Liver (tissue), 3 donors: ENCODE data around the gene HOXB4.

ENCODE experiments used
- FOXA1 ChIP-seq: IDR thresholded peaks from 2 replicates; pipeline ENCODE4 v1.6.1; 2016; ENCODE audit warnings: antibody characterized with exemption
- FOXA2 ChIP-seq: IDR thresholded peaks from 2 replicates; pipeline ENCODE4 v1.6.1; 2016; ENCODE audit warnings: antibody characterized with exemption
- HNF4G ChIP-seq: IDR thresholded peaks from 2 replicates; pipeline ENCODE4 v1.6.1; 2016; ENCODE audit warnings: antibody characterized with exemption
- SP1 ChIP-seq: IDR thresholded peaks from 2 replicates; pipeline ENCODE4 v1.6.1; 2018; ENCODE audit warnings: antibody characterized with exemption, mild to moderate bottlenecking
- TAF1 ChIP-seq: conservative IDR thresholded peaks from 2 replicates; pipeline ENCODE4 v1.6.1; 2016; ENCODE audit warnings: antibody characterized with exemption, mild to moderate bottlenecking
- YY1 ChIP-seq: IDR thresholded peaks from 2 replicates; pipeline ENCODE4 v1.6.1; 2016; ENCODE audit warnings: antibody characterized with exemption, mild to moderate bottlenecking
- TF ChIP-seq, protein P1 (sequence below): fragments of 150-350 bp; IDR thresholded peaks from 2 replicates; pipeline ENCODE4 v1.5.1; 2017; ENCODE audit warnings: improper control_type of control experiment, low read depth, low read length; ENCODE audit not compliant: missing input control
- TF ChIP-seq, protein P2 (sequence below): IDR thresholded peaks from 2 replicates; pipeline ENCODE4 v1.6.1; 2016; ENCODE audit warnings: antibody characterized with exemption
- TF ChIP-seq, protein P3 (sequence below): IDR thresholded peaks from 2 replicates; pipeline ENCODE4 v1.6.1; 2016; ENCODE audit warnings: antibody characterized with exemption, mild to moderate bottlenecking
- TF ChIP-seq, protein P4 (sequence below): IDR thresholded peaks from 2 replicates; pipeline ENCODE4 v1.6.1; 2016; ENCODE audit warnings: antibody characterized with exemption
- donor health status: healthy.
- donor health status: healthy.

DNA sequence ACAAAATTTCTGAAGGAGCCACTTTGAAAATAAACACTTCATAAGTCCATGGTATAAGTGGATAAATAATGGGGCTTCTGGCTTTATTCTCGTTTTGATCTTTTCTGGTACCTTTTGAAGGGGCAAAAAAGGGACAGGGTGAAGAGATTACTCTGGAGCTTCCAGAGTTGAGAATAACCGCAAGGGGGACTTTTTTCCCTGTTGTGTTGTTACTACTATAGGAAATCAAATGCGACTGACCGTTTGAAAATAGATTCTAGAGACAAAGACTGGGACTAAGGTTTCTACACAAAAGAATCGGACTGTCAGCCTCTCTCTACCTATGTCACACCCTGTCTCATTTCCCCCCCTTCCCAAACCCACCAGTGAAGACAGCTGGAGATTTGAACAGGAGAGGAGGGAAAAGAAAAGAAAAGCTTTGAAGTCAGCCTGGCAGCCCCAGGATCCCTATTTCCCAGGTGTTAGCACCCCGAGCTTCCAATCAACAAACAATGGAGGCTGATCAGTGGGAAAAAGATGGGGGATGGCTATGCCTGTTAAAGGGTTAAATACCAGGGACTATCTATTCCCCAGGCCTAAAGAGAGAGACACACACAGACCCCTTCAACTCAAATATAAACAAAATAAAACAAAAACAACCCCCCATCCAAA lies 8.4 kb downstream of the HOXB4 start:
- no peak for TF ChIP-seq FOXA1
- TF ChIP-seq, protein P1, sequence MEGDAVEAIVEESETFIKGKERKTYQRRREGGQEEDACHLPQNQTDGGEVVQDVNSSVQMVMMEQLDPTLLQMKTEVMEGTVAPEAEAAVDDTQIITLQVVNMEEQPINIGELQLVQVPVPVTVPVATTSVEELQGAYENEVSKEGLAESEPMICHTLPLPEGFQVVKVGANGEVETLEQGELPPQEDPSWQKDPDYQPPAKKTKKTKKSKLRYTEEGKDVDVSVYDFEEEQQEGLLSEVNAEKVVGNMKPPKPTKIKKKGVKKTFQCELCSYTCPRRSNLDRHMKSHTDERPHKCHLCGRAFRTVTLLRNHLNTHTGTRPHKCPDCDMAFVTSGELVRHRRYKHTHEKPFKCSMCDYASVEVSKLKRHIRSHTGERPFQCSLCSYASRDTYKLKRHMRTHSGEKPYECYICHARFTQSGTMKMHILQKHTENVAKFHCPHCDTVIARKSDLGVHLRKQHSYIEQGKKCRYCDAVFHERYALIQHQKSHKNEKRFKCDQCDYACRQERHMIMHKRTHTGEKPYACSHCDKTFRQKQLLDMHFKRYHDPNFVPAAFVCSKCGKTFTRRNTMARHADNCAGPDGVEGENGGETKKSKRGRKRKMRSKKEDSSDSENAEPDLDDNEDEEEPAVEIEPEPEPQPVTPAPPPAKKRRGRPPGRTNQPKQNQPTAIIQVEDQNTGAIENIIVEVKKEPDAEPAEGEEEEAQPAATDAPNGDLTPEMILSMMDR: no peak
- no peak for TF ChIP-seq FOXA2
- TF ChIP-seq HNF4G: no peak
- no peak for TF ChIP-seq YY1
- TF ChIP-seq TAF1: no peak
- TF ChIP-seq, protein P2, sequence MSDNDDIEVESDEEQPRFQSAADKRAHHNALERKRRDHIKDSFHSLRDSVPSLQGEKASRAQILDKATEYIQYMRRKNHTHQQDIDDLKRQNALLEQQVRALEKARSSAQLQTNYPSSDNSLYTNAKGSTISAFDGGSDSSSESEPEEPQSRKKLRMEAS: no peak
- TF ChIP-seq, protein P3, sequence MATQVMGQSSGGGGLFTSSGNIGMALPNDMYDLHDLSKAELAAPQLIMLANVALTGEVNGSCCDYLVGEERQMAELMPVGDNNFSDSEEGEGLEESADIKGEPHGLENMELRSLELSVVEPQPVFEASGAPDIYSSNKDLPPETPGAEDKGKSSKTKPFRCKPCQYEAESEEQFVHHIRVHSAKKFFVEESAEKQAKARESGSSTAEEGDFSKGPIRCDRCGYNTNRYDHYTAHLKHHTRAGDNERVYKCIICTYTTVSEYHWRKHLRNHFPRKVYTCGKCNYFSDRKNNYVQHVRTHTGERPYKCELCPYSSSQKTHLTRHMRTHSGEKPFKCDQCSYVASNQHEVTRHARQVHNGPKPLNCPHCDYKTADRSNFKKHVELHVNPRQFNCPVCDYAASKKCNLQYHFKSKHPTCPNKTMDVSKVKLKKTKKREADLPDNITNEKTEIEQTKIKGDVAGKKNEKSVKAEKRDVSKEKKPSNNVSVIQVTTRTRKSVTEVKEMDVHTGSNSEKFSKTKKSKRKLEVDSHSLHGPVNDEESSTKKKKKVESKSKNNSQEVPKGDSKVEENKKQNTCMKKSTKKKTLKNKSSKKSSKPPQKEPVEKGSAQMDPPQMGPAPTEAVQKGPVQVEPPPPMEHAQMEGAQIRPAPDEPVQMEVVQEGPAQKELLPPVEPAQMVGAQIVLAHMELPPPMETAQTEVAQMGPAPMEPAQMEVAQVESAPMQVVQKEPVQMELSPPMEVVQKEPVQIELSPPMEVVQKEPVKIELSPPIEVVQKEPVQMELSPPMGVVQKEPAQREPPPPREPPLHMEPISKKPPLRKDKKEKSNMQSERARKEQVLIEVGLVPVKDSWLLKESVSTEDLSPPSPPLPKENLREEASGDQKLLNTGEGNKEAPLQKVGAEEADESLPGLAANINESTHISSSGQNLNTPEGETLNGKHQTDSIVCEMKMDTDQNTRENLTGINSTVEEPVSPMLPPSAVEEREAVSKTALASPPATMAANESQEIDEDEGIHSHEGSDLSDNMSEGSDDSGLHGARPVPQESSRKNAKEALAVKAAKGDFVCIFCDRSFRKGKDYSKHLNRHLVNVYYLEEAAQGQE: no peak
- no peak for TF ChIP-seq SP1
- TF ChIP-seq, protein P4, sequence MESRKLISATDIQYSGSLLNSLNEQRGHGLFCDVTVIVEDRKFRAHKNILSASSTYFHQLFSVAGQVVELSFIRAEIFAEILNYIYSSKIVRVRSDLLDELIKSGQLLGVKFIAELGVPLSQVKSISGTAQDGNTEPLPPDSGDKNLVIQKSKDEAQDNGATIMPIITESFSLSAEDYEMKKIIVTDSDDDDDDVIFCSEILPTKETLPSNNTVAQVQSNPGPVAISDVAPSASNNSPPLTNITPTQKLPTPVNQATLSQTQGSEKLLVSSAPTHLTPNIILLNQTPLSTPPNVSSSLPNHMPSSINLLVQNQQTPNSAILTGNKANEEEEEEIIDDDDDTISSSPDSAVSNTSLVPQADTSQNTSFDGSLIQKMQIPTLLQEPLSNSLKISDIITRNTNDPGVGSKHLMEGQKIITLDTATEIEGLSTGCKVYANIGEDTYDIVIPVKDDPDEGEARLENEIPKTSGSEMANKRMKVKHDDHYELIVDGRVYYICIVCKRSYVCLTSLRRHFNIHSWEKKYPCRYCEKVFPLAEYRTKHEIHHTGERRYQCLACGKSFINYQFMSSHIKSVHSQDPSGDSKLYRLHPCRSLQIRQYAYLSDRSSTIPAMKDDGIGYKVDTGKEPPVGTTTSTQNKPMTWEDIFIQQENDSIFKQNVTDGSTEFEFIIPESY: no peak
